Cardiac septum (tissue), 1 donor: ENCODE data around the gene MCM7. TPM values are rescaled to one million over a fixed set of nuclear protein-coding genes. Genes with fewer than 3 reads are reported as not detected.

ENCODE experiments used
- DNase-seq: peaks from one replicate; pipeline ENCODE4 v3.0.0-alpha.2; 2020; ENCODE audit warnings: low spot score
- intact Hi-C: fragments of 100-400 bp; cut with DNase I; formaldehyde crosslinking; loops from one replicate; pipeline ENCODE4 v1.14.0; 2022
- total RNA-seq: library from RNA; stranded (reverse); fragmentation: NEBNext Ultra II Directional; extraction: Animal tissue kit (Norgen Biotek cat#: 25700); gene quantifications from one replicate; pipeline ENCODE4 v1.2.1, GENCODE V29; 2021
- donor health status: DM: no; HTN: no; CAD: no.

The MCM7 gene
- total RNA-seq, 1 donor from 2014 or later: 20.5 TPM

- intact Hi-C loops: loop anchor here (5.0 to 10.0 kb wide), 2 partner anchors 86 to 168 kb away; partner anchors contain the start of gene TRIM4
- no peak for DNase-seq
These were observed 18.2 kb downstream of the MCM7 start for GRCh38 chr7:100082978-100083377.

DNA sequence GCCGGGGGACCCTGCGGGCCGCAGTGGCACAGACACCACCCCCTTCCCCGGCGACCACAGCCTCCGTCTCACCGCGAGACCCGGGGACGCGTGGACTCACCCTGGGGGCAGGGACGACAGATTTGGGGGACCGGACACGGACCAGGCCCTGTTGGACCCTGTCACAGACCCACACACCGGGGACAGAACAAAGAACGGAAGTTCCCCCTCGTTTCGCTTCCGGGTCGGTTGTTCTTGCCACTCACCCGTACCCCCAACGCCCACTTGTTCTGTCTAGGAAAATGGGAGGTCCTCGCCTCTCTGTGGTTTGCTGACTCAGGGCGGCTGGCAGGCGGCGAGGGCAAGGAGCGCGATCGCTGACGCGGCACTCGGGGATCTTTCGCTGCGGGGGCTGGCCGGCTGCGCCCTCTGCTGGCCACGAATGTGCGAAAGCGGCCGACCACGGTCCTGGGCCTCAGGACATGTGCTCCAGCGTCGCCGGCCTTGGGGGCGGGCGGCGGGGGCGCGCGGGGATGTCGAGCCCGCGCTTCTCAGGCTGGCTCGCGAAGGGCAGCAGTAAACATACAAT lies 19.6 kb downstream of the MCM7 start, which contains the start of gene ZNF3:
ZNF3 (minus strand) TSS at position 189 of the 568 bp plus-strand sequence. CDS start 4,366 bp downstream, outside the sequence.
- DNase-seq: peak; percentile 99
- intact Hi-C loops: loop anchor here (5.0 to 10.0 kb wide), 2 partner anchors 84 to 167 kb away; partner anchors contain the start of gene TRIM4

- intact Hi-C loops: loop anchor here (5.0 to 10.0 kb wide), 2 partner anchors 84 to 166 kb away; partner anchors contain the start of gene TRIM4
- DNase-seq: no peak
These were observed 20.2 kb downstream of the MCM7 start for GRCh38 chr7:100080907-100081534.

GRCh38 chr7:100079024-100079560 lies 22.1 kb downstream of the MCM7 start:
- no peak for DNase-seq
- intact Hi-C loops: no loop called here

- intact Hi-C loops: no loop called here
- no peak for DNase-seq
These were observed 24.0 kb downstream of the MCM7 start for GRCh38 chr7:100077205-100077604.

DNA sequence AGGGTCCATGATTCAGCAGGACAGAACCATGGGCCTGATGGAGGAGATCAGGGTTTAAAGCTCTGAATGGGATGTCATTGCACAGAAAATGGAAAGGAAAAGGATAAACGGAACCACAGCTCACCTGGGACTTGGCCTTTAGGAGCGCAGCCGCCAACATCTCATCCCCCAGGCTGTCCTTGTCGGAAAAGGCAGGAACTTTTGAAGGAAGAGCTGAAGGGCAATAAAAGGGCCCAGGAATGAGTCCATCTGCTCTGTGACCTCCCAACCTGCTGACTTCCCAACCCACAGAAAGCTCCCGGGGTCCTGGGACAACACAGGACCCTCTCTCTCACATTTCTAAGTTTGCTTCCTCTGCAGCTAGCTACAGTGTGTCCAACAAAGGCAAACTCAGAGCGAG lies 25.8 kb downstream of the MCM7 start:
- intact Hi-C loops: no loop called here
- DNase-seq: no peak

DNA sequence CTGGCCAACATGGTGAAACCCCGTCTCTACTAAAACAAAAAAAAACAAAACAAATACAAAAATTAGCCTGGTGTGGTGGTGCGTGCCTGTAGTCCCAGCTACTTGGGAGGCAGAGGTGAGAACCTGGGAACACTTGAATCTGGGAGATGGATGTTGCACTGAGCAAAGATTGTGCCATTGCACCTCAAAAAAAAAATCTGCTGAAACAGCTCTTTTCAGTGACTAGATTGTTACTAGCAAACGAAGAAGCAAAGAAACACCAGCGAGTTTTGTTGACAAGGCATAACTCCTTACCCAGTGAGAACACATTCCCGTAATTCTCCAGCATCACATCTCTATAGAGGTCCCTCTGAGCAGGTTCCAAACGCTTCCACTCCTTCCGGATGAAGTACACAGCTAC lies 26.4 kb downstream of the MCM7 start:
- intact Hi-C loops: no loop called here
- no peak for DNase-seq

DNA sequence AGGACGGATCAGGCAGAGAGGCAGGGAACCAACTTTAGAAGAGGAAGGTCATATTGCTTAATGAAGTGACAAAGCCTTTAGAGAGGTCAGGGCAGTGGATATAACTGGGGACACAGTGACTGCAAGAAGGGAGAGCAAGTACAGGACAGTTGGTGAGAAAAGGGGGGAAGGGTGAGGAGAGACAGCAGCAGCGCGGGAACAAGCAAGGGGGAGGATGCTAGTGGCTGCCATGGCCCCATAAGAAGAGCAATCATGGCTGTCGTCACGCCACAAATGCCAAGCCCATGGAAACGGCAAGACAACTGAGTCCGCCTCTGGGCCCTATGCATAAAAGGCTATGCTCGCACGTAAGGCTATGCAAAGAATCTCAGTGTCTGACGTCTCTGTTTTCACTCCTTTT lies 28.7 kb downstream of the MCM7 start:
- no peak for DNase-seq
- intact Hi-C loops: no loop called here

- intact Hi-C loops: no loop called here
These were observed 30.0 kb downstream of the MCM7 start for GRCh38 chr7:100071018-100071723.

GRCh38 chr7:100069991-100070390 lies 31.2 kb downstream of the MCM7 start:
- intact Hi-C loops: no loop called here
- no peak for DNase-seq

More at GRCh38 chr7:100071018-100071723, 30.0 kb downstream of the MCM7 start:
- no peak for DNase-seq

DNA sequence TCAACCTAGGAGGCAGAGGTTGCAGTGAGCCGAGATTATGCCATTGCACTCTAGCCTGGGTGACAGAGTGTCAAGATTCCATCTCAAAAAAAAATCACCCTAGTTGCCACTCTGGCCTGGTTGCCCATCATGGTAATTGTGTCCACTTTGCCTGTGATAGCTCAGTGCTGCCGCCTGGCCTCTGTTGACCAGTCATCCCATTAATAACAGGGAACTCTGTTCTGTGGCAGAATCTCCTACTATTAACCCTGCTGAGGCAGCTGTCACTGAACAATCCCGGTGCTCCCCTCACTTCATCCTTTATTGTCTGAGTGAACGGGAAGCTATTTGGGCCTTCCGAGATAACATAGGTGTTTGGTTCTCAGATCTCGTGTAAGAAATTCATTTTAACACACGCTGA lies 34.2 kb downstream of the MCM7 start:
- intact Hi-C loops: no loop called here

DNA sequence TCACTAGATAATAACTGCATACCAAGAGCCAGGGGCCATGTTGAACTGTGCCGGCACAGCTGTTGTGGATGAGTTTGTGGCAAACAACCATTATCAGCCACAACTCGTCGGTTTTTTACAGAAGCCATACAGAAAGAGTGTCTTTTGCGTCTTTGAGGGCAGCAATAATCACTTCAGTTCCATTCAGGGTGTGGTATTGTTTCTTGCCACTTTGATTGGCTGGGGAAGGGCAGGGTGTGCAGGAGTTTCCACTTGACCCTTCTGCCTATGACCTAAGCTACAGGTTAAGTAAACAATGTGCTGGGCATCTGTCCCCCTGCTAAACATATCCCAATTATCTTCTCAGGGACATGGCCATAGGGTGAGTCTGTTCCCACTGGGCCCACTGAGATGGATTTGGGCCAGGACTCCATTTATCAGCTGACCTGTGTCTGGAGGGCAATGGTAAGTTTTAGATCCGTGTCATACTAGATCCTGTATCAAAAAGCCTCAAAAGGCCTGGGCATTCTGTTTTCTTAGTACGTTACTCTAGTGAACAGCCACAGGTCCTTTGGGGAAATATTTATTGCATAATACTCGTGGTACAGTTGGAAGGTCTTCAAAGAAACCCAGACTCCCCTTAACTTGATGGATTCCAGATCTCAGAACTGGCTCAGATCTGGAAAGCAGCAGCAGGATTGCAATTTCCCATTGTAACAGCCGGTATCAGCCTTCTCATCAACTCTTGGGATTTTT lies 35.6 kb downstream of the MCM7 start:
- intact Hi-C loops: no loop called here
- no peak for DNase-seq

More for the DNA sequence above, 34.2 kb downstream of the MCM7 start:
- no peak for DNase-seq

- intact Hi-C loops: no loop called here
- DNase-seq: no peak
These were observed 37.0 kb downstream of the MCM7 start for GRCh38 chr7:100064162-100064561.

GRCh38 chr7:100063376-100063775 lies 37.8 kb downstream of the MCM7 start:
- intact Hi-C loops: no loop called here
- DNase-seq: no peak

DNA sequence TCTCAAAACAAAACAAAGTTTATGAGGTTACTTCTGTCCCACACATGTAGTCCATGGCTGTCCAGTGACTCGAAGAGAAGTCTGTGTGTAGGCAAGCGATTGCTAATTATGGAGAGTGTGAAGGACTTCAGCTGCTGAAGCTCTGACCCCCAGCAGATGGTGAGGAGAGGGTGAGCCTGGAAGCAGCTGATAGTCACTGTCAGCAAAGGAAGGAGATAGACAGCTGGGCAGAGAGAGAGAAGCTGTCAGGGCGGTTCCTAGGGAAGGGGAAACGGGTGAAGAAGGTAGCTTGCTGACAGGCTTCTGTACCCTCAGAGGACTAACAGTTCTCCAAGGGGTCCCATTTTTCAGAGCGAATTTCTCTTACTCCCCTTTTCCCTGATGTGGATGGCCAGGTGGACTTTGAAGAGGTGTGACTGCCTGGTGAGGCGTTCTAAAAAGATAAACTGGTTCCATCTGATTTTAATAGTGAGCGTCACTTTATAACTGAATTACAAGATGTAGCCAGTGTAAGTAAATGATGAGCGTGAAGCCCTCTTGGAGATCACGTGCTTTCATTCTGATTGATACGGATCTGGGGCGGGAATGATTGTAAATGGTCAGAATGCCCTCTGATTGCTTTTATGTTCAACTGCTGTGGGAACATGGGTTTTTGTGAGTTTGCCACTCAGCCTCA lies 39.5 kb downstream of the MCM7 start:
- intact Hi-C loops: no loop called here
- no peak for DNase-seq

DNA sequence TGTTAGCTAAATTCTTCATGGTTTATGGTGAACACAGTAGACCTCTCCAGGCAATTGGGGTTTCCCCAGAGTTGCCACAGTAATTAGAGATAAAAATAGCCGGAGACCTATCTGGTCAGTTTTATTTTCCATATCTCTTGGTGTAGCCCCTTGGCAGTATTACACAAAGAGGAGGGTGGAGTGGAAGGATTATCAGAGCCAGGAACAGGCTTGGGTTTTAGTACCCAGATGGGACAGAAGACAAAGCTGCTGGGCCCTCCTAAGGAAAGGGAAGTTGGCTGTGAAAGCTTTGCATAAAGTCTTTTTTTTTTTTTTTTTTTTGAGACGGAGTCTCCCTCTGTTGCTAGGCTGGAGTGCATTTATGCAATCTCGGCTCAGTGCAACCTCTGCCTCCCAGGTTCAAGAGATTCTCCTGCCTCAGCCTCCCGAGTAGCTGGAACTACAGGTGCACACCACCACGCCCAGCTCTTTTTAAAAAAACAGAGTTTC lies 41.9 kb downstream of the MCM7 start:
- no peak for DNase-seq
- intact Hi-C loops: no loop called here

DNA sequence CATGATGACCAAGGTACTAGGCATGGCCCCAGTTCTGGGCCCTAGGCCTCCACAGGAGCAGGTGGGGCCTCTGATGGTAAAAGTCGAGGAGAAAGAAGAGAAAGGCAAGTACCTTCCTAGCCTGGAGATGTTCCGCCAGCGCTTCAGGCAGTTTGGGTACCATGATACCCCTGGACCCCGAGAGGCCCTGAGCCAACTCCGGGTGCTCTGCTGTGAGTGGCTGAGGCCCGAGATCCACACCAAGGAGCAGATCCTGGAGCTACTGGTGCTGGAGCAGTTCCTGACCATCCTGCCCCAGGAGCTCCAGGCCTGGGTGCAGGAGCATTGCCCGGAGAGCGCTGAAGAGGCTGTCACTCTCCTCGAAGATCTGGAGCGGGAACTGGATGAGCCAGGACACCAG lies 44.2 kb downstream of the MCM7 start:
- intact Hi-C loops: no loop called here
- DNase-seq: no peak

DNA sequence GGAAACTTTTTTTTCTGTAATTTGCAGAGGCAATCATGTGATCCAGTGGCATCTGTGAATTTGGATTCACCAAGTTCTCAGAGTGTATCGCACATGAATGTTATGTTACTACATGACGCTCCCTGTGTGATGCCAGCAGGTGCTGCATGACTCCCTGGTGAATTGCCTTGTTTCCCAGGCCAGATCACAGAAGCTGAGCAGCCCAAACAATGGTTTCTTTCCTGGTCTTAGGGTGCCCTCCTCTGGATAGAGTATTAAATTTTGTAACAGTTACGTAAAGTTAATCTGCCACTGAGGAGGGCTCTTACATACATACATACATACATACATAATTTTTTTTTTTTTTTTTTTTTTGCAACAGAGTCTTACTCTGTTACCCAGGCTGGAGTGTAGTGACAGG lies 48.0 kb downstream of the MCM7 start:
- intact Hi-C loops: no loop called here
- no peak for DNase-seq

GRCh38 chr7:100051611-100052010 lies 49.6 kb downstream of the MCM7 start:
- DNase-seq: no peak
- intact Hi-C loops: no loop called here
